Heart left ventricle (tissue), 13 donors: ENCODE data around the gene MYO5B.

Experiments
- POLR2A ChIP-seq, 2 donors: fragments of 450-650 bp; IDR thresholded peaks; one replicate each; pipeline ENCODE4 v1.6.1; 2017; ENCODE audit warnings: antibody characterized with exemption in 2 of 2, mild to moderate bottlenecking in 2 of 2, moderate library complexity in 2 of 2
- TF ChIP-seq, protein P1 (sequence below), 12 donors: fragments of 200-600 bp; sonication (generic) in 4 of 12; IDR thresholded peaks; one replicate each; pipeline versions ENCODE4 v1.5.0 to v1.8.0; 2018 to 2022; ENCODE audit warnings: antibody characterized with exemption in 12 of 12, mild to moderate bottlenecking in 5 of 12
- donor health status: ischemic (EF 13 %, LVEDD 7.1; RV severe dilation, severe dysfunction).
- donor health status: DM: no; HTN: yes; CAD: no.
- donor health status: DM: no; HTN: no; CAD: no.
- donor health status: ischemic (EF 25% LVEDD 6.9; RV normal size, moderate dysfunction).
- donor health status: ischemic (EF 25% LVEDD 5.7; RV mildly dilated, moderate dysfunction).
- donor health status: ischemic (EF 35%, LVEDD 5.7; RV mildly dilated, moderate dysfunction).
- donor health status: nonischemic (EF 11% LVEDD 7.7; RV severe dilation, severe dysfunction).
- donor health status: DM: yes; HTN: yes; CAD: no.
- donor health status: PGD.
- donor health status: ischemic (EF 29% LVEDD 5.4; RV normal size, mild dysfunction).
- donor health status: nonischemic (EF 23%, LVEDD 6.1; RV moderate dilation, normal function).

DNA sequence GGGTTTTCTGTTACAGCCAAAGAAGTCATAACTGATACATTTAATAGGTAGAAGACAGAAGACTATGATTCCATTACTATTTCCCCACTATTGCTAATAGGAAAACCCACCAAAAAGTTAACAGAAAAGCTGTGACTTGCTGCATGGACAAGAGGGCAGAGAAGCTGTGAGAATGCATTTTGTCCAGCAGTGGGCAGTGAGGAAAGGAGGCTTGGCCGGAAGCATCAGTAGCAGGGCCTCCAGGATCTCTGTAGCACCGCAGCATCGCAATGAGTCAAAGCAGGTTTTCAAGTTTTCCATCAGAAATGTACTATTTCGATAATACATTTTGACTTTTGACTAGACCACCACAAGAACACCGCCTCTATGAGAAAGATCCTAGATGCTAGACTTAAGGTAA lies 24.9 kb downstream of the MYO5B start:
- TF ChIP-seq, protein P1, sequence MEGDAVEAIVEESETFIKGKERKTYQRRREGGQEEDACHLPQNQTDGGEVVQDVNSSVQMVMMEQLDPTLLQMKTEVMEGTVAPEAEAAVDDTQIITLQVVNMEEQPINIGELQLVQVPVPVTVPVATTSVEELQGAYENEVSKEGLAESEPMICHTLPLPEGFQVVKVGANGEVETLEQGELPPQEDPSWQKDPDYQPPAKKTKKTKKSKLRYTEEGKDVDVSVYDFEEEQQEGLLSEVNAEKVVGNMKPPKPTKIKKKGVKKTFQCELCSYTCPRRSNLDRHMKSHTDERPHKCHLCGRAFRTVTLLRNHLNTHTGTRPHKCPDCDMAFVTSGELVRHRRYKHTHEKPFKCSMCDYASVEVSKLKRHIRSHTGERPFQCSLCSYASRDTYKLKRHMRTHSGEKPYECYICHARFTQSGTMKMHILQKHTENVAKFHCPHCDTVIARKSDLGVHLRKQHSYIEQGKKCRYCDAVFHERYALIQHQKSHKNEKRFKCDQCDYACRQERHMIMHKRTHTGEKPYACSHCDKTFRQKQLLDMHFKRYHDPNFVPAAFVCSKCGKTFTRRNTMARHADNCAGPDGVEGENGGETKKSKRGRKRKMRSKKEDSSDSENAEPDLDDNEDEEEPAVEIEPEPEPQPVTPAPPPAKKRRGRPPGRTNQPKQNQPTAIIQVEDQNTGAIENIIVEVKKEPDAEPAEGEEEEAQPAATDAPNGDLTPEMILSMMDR (IDR thresholded peaks at IDR 0.05) = no peak
- TF ChIP-seq POLR2A (IDR thresholded peaks at IDR 0.05) = no peak
